Measurements from ENCODE around the gene IGFALS. TPM values are rescaled to one million over a fixed set of nuclear protein-coding genes. Genes with fewer than 3 reads are reported as not detected.

IGFALS gene
- total RNA-seq, 1 donor from 2014 or later: not detected

- no peak overlapping the region for H3K4me3 Mint-ChIP-seq (ENCODE audit: unreplicated experiment)
- H3K27me3 Mint-ChIP-seq (ENCODE audit: unreplicated experiment): no peaks in the 10 kb centered on the region
- no peak for TF ChIP-seq CTCF (IDR thresholded peaks at IDR 0.05; ENCODE audit: unreplicated experiment)
- no peak for DNase-seq (ENCODE audit: low spot score)
- no peaks in the 10 kb centered on the region for H3K4me1 Mint-ChIP-seq (ENCODE audit: unreplicated experiment)
- no peaks in the 10 kb centered on the region for H3K9me3 Mint-ChIP-seq (ENCODE audit: unreplicated experiment)
- H3K36me3 Mint-ChIP-seq (ENCODE audit: low read depth, unreplicated experiment): peaks cover 3% of the 10 kb centered on the region
- H3K27ac Mint-ChIP-seq (ENCODE audit: unreplicated experiment): no peak overlapping the region
Measured at GRCh38 chr16:1821861-1822611, 28.5 kb upstream of the IGFALS start.

GRCh38 chr16:1820946-1821290 lies 27.4 kb upstream of the IGFALS start:
- Mint-ChIP-seq H3K27me3 (ENCODE audit: unreplicated experiment) (no peaks in the 10 kb centered on the region), H3K4me3 (ENCODE audit: unreplicated experiment) (no peak overlapping the region), H3K9me3 (ENCODE audit: unreplicated experiment) (no peaks in the 10 kb centered on the region), H3K27ac (ENCODE audit: unreplicated experiment) (no peak overlapping the region), H3K4me1 (ENCODE audit: unreplicated experiment) (no peaks in the 10 kb centered on the region), H3K36me3 (ENCODE audit: low read depth, unreplicated experiment) (peaks cover 3% of the 10 kb centered on the region)
- DNase-seq (ENCODE audit: low spot score): no peak
- no peak for TF ChIP-seq CTCF (IDR thresholded peaks at IDR 0.05; ENCODE audit: unreplicated experiment)

- Mint-ChIP-seq H3K27ac (ENCODE audit: unreplicated experiment) (no peak overlapping the region), H3K4me1 (ENCODE audit: unreplicated experiment) (no peaks in the 10 kb centered on the region), H3K4me3 (ENCODE audit: unreplicated experiment) (no peak overlapping the region), H3K9me3 (ENCODE audit: unreplicated experiment) (no peaks in the 10 kb centered on the region), H3K27me3 (ENCODE audit: unreplicated experiment) (no peaks in the 10 kb centered on the region), H3K36me3 (ENCODE audit: low read depth, unreplicated experiment) (peaks cover 7% of the 10 kb centered on the region)
- DNase-seq (ENCODE audit: low spot score): no peak
- no peak for TF ChIP-seq CTCF (IDR thresholded peaks at IDR 0.05; ENCODE audit: unreplicated experiment)
Measured at GRCh38 chr16:1820096-1820945, 26.8 kb upstream of the IGFALS start.

GRCh38 chr16:1819611-1820010 lies 26.1 kb upstream of the IGFALS start:
- Mint-ChIP-seq H3K27me3 (ENCODE audit: unreplicated experiment) (no peaks in the 10 kb centered on the region), H3K4me3 (ENCODE audit: unreplicated experiment) (no peak overlapping the region), H3K27ac (ENCODE audit: unreplicated experiment) (no peak overlapping the region)

More at GRCh38 chr16:1819611-1820010, 26.1 kb upstream of the IGFALS start:
- no peak for TF ChIP-seq CTCF (IDR thresholded peaks at IDR 0.05; ENCODE audit: unreplicated experiment)
- Mint-ChIP-seq H3K36me3 (ENCODE audit: low read depth, unreplicated experiment) (peaks cover 12% of the 10 kb centered on the region), H3K9me3 (ENCODE audit: unreplicated experiment) (no peaks in the 10 kb centered on the region), H3K4me1 (ENCODE audit: unreplicated experiment) (no peaks in the 10 kb centered on the region)
- no peak for DNase-seq (ENCODE audit: low spot score)

Measured in endothelial cell (in vitro differentiated cells).